ENCODE data around the gene RRP8. TPM values are rescaled to one million over a fixed set of nuclear protein-coding genes. Genes with fewer than 3 reads are reported as not detected.

RRP8 gene
- total RNA-seq, 2 donors from 2014 or later: 5.4 to 8.9 TPM

- intact Hi-C loops (cut with DNase I): loop anchor here (10.0 kb wide), 1 partner anchor 119 kb away; the partner anchor contains the start of genes ARFIP2 and TIMM10B
- 0% methylated on average over 19 to 20 of the region's 20 CpGs for WGBS, 2 donors
- H3K27me3 ChIP-seq: no peaks in the 10 kb centered on the region
- H3K36me3 ChIP-seq (replicated peaks in 1 of 2; ENCODE audit: insufficient read depth in 1 of 2, low read depth in 2 of 2): peaks cover 4 to 25% of the 10 kb centered on the region in 2 donors
- H3K27ac ChIP-seq: peak overlapping the region; percentile 91 to 97 (median 96)
- H3K4me1 ChIP-seq: peaks cover 48% of the 10 kb centered on the region
- ATAC-seq: peak; percentile 36
- H3K9me3 ChIP-seq: no peaks in the 10 kb centered on the region
- peak in 2 of 7 experiments; percentile 32 to 49 for TF ChIP-seq CTCF (IDR thresholded peaks at IDR 0.05)
- peak in 2 of 3 donors; percentile 58 to 66 for TF ChIP-seq POLR2A (IDR thresholded peaks at IDR 0.05)
- H3K4me3 ChIP-seq: peak overlapping the region; percentile 50 to 73
- DNase-seq: peak; percentile 50 to 67 (median 60)
These were observed 738 bp upstream of the RRP8 start for GRCh38 chr11:6604081-6604626.

- Histone ChIP-seq H3K27me3 (no peaks in the 10 kb centered on the region), H3K4me1 (peaks cover 48% of the 10 kb centered on the region), H3K36me3 (replicated peaks in 1 of 2; ENCODE audit: insufficient read depth in 1 of 2, low read depth in 2 of 2) (peaks cover 4 to 16% of the 10 kb centered on the region in 2 donors), H3K9me3 (no peaks in the 10 kb centered on the region), H3K4me3 (peak overlapping the region; percentile 50 to 73), H3K27ac (peak overlapping the region in 1 of 4 donors; percentile 97)
- ATAC-seq (no peak), DNase-seq (no peak)
- intact Hi-C loops (cut with DNase I): loop anchor here (10.0 kb wide), 1 partner anchor 118 kb away; the partner anchor contains the start of genes ARFIP2 and TIMM10B
- TF ChIP-seq POLR2A (IDR thresholded peaks at IDR 0.05): no peak
- TF ChIP-seq CTCF (IDR thresholded peaks at IDR 0.05): no peak
- 50 to 52% methylated on average over 7 of the region's 7 CpGs for WGBS, 2 donors
These were observed 1.1 kb downstream of the RRP8 start for GRCh38 chr11:6602096-6602940.

GRCh38 chr11:6601041-6601461 is 2.4 kb downstream of the RRP8 start:
- DNase-seq (no peak), ATAC-seq (no peak)
- Histone ChIP-seq H3K27me3 (no peaks in the 10 kb centered on the region), H3K27ac (no peak overlapping the region), H3K36me3 (replicated peaks in 1 of 2; ENCODE audit: insufficient read depth in 1 of 2, low read depth in 2 of 2) (peaks cover 4 to 16% of the 10 kb centered on the region in 2 donors), H3K4me1 (peaks cover 36% of the 10 kb centered on the region), H3K4me3 (no peak overlapping the region), H3K9me3 (no peaks in the 10 kb centered on the region)
- intact Hi-C loops (cut with DNase I): loop anchor here (10.0 kb wide), 1 partner anchor 116 kb away; the partner anchor contains the start of genes ARFIP2 and TIMM10B
- 95 to 100% methylated on average over 9 to 13 of the region's 13 CpGs for WGBS, 2 donors
- TF ChIP-seq POLR2A (IDR thresholded peaks at IDR 0.05) (no peak), CTCF (IDR thresholded peaks at IDR 0.05) (no peak)

- Histone ChIP-seq H3K36me3 (replicated peaks in 1 of 2; ENCODE audit: insufficient read depth in 1 of 2, low read depth in 2 of 2) (peaks cover 4 to 16% of the 10 kb centered on the region in 2 donors), H3K27me3 (no peaks in the 10 kb centered on the region), H3K4me3 (no peak overlapping the region), H3K9me3 (no peaks in the 10 kb centered on the region), H3K27ac (no peak overlapping the region), H3K4me1 (peaks cover 25% of the 10 kb centered on the region)
- no peak for TF ChIP-seq POLR2A (IDR thresholded peaks at IDR 0.05)
- no peak for TF ChIP-seq CTCF (IDR thresholded peaks at IDR 0.05)
- WGBS, 2 donors: 70 to 88% methylated on average over 2 of the region's 2 CpGs
- ATAC-seq (no peak), DNase-seq (no peak)
- intact Hi-C loops (cut with DNase I): loop anchor here (10.0 kb wide), 2 partner anchors 65 to 115 kb away; partner anchors contain the start of genes ARFIP2 and TIMM10B
These were observed 3.5 kb downstream of the RRP8 start for GRCh38 chr11:6599881-6600390.
